Measurements from ENCODE around the gene URB2. TPM values are rescaled to one million over a fixed set of nuclear protein-coding genes. Genes with fewer than 3 reads are reported as not detected.

URB2 gene
- total and polyA plus RNA-seq, 2 of the 13 experiments (the other 11 are each of a cell fraction or from before 2014, with no cell fraction given), result 4.0 to 17.6 TPM

DNA sequence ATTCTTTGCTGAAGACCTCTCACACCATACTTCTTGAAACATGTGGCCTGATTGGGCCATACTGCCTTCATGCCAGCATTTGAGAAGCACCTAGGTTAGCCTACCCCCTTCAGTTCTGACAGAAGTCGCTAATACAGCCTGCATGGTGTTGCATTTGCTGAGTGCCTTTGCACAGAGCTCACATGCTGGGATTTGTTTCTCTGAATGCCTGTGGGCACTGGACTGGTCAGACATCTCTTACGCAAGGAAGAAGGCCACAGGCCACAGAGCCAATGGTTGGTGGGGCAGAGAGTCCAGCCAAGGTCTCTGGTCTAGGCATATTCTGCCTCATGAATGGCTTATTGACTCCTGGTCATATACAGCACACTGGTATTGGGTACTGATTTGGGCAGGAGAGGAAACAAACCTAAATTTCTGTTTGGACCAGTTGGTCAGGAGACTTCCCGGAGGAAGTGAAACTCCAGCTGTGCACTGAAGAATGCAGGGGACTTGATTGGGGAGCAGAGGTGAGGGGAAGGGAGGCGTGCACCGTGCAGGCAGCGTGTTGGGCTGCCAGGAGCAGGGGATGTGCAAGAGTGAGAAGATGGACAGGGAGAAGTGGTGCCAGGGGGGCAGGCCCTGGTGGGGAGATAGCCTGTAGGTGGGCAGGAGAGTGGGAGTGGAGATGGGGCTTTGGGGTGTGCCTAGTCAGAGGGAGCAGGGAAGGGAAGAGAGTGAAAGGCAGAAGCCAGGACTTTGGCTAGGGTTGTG lies 18.1 kb downstream of the URB2 start:
- Histone ChIP-seq H3K4me2 (ENCODE audit: low read depth, low read length) (no peak overlapping the region), H3K79me2 (ENCODE audit: insufficient read depth, low read length) (peaks cover 4% of the 10 kb centered on the region), H3K27ac (ENCODE audit: extremely low read length, insufficient read depth, low read length) (no peak overlapping the region), H3K36me3 (replicated peaks in 1 of 2; ENCODE audit: control insufficient read depth in 1 of 2, insufficient read depth in 2 of 2, low read length in 2 of 2) (peaks cover 26 to 69% of the 10 kb centered on the region in 2 experiments), H3K9me3 (ENCODE audit: low read length) (no peaks in the 10 kb centered on the region), H3K27me3 (ENCODE audit: control insufficient read depth in 1 of 2, insufficient read depth in 2 of 2, low read length in 2 of 2) (no peaks in the 10 kb centered on the region), H3K4me3 (replicated peaks in 1 of 3; ENCODE audit: insufficient read depth in 1 of 3, low read depth in 2 of 3, low read length in 3 of 3) (no peak overlapping the region), H2AFZ (ENCODE audit: low read length) (no peak overlapping the region), H4K20me1 (ENCODE audit: insufficient read depth, low read length) (no peaks in the 10 kb centered on the region), H3K4me1 (ENCODE audit: insufficient read depth, low read length) (no peaks in the 10 kb centered on the region), H3K9ac (ENCODE audit: insufficient read depth, low read depth, low read length) (no peak overlapping the region)
- intact Hi-C loops (cut with micrococcal nuclease; ENCODE audit: unreplicated experiment), result no loop called here
- ChIA-PET POLR2A (no interaction called here), CTCF (ENCODE audit: low intra/inter-chr PET ratio, low total read pairs) (no interaction called here)
- ATAC-seq (peak; percentile 39; the same call in 1 of the 3 replicates), DNase-seq (ENCODE audit: low spot score) (no peak), FAIRE-seq (no peak)
- BruUV-seq (replicated peaks), result no TSS peak
- in situ Hi-C loops (cut with HindIII; ENCODE audit: extremely low pct_ligation_motif_present, low pct_unique_long_range_greater_than_20kb), result no loop called here
- WGBS (ENCODE audit: low lambda C conversion rate), result 94% methylated on average over 6 of the region's 6 CpGs
- TF ChIP-seq, protein P1, sequence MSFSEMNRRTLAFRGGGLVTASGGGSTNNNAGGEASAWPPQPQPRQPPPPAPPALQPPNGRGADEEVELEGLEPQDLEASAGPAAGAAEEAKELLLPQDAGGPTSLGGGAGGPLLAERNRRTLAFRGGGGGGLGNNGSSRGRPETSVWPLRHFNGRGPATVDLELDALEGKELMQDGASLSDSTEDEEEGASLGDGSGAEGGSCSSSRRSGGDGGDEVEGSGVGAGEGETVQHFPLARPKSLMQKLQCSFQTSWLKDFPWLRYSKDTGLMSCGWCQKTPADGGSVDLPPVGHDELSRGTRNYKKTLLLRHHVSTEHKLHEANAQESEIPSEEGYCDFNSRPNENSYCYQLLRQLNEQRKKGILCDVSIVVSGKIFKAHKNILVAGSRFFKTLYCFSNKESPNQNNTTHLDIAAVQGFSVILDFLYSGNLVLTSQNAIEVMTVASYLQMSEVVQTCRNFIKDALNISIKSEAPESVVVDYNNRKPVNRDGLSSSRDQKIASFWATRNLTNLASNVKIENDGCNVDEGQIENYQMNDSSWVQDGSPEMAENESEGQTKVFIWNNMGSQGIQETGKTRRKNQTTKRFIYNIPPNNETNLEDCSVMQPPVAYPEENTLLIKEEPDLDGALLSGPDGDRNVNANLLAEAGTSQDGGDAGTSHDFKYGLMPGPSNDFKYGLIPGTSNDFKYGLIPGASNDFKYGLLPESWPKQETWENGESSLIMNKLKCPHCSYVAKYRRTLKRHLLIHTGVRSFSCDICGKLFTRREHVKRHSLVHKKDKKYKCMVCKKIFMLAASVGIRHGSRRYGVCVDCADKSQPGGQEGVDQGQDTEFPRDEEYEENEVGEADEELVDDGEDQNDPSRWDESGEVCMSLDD (CRISPR knock-in tag; IDR thresholded peaks at IDR 0.05; ENCODE audit: borderline replicate concordance), result no peak
- TF ChIP-seq REXO4 (CRISPR knock-in tag; IDR thresholded peaks at IDR 0.05; ENCODE audit: borderline replicate concordance) (no peak), ELF4 (CRISPR knock-in tag; IDR thresholded peaks at IDR 0.05; ENCODE audit: borderline replicate concordance) (no peak), DNMT3B (CRISPR knock-in tag; conservative IDR thresholded peaks at IDR 0.05) (no peak), ZNF768 (CRISPR knock-in tag; IDR thresholded peaks at IDR 0.05) (no peak), KDM4B (CRISPR knock-in tag; IDR thresholded peaks at IDR 0.05) (no peak), RXRB (CRISPR knock-in tag; IDR thresholded peaks at IDR 0.05; ENCODE audit: borderline replicate concordance) (no peak), MBD4 (IDR thresholded peaks at IDR 0.05; ENCODE audit: borderline replicate concordance, low read length) (no peak)
- TF ChIP-seq, protein P2, sequence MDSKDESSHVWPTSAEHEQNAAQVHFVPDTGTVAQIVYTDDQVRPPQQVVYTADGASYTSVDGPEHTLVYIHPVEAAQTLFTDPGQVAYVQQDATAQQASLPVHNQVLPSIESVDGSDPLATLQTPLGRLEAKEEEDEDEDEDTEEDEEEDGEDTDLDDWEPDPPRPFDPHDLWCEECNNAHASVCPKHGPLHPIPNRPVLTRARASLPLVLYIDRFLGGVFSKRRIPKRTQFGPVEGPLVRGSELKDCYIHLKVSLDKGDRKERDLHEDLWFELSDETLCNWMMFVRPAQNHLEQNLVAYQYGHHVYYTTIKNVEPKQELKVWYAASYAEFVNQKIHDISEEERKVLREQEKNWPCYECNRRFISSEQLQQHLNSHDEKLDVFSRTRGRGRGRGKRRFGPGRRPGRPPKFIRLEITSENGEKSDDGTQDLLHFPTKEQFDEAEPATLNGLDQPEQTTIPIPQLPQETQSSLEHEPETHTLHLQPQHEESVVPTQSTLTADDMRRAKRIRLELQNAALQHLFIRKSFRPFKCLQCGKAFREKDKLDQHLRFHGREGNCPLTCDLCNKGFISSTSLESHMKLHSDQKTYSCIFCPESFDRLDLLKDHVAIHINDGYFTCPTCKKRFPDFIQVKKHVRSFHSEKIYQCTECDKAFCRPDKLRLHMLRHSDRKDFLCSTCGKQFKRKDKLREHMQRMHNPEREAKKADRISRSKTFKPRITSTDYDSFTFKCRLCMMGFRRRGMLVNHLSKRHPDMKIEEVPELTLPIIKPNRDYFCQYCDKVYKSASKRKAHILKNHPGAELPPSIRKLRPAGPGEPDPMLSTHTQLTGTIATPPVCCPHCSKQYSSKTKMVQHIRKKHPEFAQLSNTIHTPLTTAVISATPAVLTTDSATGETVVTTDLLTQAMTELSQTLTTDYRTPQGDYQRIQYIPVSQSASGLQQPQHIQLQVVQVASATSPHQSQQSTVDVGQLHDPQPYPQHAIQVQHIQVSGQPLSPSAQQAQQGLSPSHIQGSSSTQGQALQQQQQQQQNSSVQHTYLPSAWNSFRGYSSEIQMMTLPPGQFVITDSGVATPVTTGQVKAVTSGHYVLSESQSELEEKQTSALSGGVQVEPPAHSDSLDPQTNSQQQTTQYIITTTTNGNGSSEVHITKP (CRISPR knock-in tag; IDR thresholded peaks at IDR 0.05; ENCODE audit: low read depth), result no peak
- TF ChIP-seq, protein P3, sequence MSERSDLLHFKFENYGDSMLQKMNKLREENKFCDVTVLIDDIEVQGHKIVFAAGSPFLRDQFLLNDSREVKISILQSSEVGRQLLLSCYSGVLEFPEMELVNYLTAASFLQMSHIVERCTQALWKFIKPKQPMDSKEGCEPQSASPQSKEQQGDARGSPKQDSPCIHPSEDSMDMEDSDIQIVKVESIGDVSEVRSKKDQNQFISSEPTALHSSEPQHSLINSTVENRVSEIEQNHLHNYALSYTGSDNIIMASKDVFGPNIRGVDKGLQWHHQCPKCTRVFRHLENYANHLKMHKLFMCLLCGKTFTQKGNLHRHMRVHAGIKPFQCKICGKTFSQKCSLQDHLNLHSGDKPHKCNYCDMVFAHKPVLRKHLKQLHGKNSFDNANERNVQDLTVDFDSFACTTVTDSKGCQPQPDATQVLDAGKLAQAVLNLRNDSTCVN (CRISPR knock-in tag; IDR thresholded peaks at IDR 0.05; ENCODE audit: borderline replicate concordance), result no peak
- TF ChIP-seq, protein P4, sequence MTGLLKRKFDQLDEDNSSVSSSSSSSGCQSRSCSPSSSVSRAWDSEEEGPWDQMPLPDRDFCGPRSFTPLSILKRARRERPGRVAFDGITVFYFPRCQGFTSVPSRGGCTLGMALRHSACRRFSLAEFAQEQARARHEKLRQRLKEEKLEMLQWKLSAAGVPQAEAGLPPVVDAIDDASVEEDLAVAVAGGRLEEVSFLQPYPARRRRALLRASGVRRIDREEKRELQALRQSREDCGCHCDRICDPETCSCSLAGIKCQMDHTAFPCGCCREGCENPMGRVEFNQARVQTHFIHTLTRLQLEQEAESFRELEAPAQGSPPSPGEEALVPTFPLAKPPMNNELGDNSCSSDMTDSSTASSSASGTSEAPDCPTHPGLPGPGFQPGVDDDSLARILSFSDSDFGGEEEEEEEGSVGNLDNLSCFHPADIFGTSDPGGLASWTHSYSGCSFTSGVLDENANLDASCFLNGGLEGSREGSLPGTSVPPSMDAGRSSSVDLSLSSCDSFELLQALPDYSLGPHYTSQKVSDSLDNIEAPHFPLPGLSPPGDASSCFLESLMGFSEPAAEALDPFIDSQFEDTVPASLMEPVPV (CRISPR knock-in tag; IDR thresholded peaks at IDR 0.05), result no peak
- TF ChIP-seq, protein P5, sequence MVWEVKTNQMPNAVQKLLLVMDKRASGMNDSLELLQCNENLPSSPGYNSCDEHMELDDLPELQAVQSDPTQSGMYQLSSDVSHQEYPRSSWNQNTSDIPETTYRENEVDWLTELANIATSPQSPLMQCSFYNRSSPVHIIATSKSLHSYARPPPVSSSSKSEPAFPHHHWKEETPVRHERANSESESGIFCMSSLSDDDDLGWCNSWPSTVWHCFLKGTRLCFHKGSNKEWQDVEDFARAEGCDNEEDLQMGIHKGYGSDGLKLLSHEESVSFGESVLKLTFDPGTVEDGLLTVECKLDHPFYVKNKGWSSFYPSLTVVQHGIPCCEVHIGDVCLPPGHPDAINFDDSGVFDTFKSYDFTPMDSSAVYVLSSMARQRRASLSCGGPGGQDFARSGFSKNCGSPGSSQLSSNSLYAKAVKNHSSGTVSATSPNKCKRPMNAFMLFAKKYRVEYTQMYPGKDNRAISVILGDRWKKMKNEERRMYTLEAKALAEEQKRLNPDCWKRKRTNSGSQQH (CRISPR knock-in tag; IDR thresholded peaks at IDR 0.05; ENCODE audit: low read depth), result no peak
